ENCODE results near the gene RFTN1.

The RFTN1 gene

GRCh38 chr3:16427103-16427965 lies 86.2 kb downstream of the RFTN1 start:
- DNase-seq: no peak

- DNase-seq: no peak
Observed at GRCh38 chr3:16426665-16427064, 86.8 kb downstream of the RFTN1 start.

GRCh38 chr3:16426029-16426400 lies 87.5 kb downstream of the RFTN1 start:
- DNase-seq: no peak

GRCh38 chr3:16425398-16426028 lies 88.0 kb downstream of the RFTN1 start:
- no peak for DNase-seq

GRCh38 chr3:16423947-16424673 lies 89.4 kb downstream of the RFTN1 start:
- DNase-seq: no peak

GRCh38 chr3:16423298-16423697 lies 90.2 kb downstream of the RFTN1 start:
- DNase-seq: no peak

GRCh38 chr3:16419640-16420241 lies 93.8 kb downstream of the RFTN1 start:
- no peak for DNase-seq

GRCh38 chr3:16417945-16418739 lies 95.4 kb downstream of the RFTN1 start:
- no peak for DNase-seq

- no peak for DNase-seq
Observed at GRCh38 chr3:16415911-16416476, 97.5 kb downstream of the RFTN1 start.

GRCh38 chr3:16413321-16413720 lies 100.2 kb downstream of the RFTN1 start:
- no peak for DNase-seq

- no peak for DNase-seq
Observed at GRCh38 chr3:16412192-16412800, 101.2 kb downstream of the RFTN1 start.

GRCh38 chr3:16411441-16411840 lies 102.1 kb downstream of the RFTN1 start:
- DNase-seq: no peak

- DNase-seq: no peak
Observed at GRCh38 chr3:16410659-16411058, 102.8 kb downstream of the RFTN1 start.

- no peak for DNase-seq
Observed at GRCh38 chr3:16409032-16409431, 104.5 kb downstream of the RFTN1 start.

- DNase-seq: no peak
Observed at GRCh38 chr3:16407366-16407765, 106.1 kb downstream of the RFTN1 start.

GRCh38 chr3:16406579-16406978 lies 106.9 kb downstream of the RFTN1 start:
- no peak for DNase-seq

GRCh38 chr3:16406166-16406565 lies 107.3 kb downstream of the RFTN1 start:
- no peak for DNase-seq

GRCh38 chr3:16404349-16404895 lies 109.1 kb downstream of the RFTN1 start:
- no peak for DNase-seq

- DNase-seq: no peak
Observed at GRCh38 chr3:16402451-16402850, 111.0 kb downstream of the RFTN1 start.

GRCh38 chr3:16401273-16401672 lies 112.2 kb downstream of the RFTN1 start:
- no peak for DNase-seq
